ENCODE measurements around the gene SLC5A5. TPM values are rescaled to one million over a fixed set of nuclear protein-coding genes. Genes with fewer than 3 reads are reported as not detected.

SLC5A5 gene
- polyA plus RNA-seq, 1 of the 3 experiments (the other 2 are of a cell fraction) = 0.02 TPM

DNA sequence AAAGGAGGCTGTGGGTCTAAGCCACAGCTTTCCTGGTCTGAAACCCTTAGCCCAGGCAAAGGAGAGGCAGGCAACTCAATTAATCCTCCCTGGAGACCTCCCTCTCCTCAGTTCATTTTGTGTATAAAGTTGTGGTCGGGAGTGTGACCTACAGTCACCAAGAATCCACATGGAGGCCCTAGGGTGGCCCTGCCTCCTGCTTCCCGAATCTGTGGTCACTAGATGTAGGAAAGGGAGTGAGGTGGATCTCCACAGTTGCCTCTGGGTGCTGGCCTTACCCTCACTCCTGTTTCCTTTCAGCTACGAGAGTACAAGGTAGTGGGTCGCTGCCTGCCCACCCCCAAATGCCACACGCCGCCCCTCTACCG is 10.8 kb upstream of the SLC5A5 start (continued):
- TF ChIP-seq, protein P1, sequence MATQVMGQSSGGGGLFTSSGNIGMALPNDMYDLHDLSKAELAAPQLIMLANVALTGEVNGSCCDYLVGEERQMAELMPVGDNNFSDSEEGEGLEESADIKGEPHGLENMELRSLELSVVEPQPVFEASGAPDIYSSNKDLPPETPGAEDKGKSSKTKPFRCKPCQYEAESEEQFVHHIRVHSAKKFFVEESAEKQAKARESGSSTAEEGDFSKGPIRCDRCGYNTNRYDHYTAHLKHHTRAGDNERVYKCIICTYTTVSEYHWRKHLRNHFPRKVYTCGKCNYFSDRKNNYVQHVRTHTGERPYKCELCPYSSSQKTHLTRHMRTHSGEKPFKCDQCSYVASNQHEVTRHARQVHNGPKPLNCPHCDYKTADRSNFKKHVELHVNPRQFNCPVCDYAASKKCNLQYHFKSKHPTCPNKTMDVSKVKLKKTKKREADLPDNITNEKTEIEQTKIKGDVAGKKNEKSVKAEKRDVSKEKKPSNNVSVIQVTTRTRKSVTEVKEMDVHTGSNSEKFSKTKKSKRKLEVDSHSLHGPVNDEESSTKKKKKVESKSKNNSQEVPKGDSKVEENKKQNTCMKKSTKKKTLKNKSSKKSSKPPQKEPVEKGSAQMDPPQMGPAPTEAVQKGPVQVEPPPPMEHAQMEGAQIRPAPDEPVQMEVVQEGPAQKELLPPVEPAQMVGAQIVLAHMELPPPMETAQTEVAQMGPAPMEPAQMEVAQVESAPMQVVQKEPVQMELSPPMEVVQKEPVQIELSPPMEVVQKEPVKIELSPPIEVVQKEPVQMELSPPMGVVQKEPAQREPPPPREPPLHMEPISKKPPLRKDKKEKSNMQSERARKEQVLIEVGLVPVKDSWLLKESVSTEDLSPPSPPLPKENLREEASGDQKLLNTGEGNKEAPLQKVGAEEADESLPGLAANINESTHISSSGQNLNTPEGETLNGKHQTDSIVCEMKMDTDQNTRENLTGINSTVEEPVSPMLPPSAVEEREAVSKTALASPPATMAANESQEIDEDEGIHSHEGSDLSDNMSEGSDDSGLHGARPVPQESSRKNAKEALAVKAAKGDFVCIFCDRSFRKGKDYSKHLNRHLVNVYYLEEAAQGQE (IDR thresholded peaks at IDR 0.05; ENCODE audit: low read depth, low read length) = no peak

DNA sequence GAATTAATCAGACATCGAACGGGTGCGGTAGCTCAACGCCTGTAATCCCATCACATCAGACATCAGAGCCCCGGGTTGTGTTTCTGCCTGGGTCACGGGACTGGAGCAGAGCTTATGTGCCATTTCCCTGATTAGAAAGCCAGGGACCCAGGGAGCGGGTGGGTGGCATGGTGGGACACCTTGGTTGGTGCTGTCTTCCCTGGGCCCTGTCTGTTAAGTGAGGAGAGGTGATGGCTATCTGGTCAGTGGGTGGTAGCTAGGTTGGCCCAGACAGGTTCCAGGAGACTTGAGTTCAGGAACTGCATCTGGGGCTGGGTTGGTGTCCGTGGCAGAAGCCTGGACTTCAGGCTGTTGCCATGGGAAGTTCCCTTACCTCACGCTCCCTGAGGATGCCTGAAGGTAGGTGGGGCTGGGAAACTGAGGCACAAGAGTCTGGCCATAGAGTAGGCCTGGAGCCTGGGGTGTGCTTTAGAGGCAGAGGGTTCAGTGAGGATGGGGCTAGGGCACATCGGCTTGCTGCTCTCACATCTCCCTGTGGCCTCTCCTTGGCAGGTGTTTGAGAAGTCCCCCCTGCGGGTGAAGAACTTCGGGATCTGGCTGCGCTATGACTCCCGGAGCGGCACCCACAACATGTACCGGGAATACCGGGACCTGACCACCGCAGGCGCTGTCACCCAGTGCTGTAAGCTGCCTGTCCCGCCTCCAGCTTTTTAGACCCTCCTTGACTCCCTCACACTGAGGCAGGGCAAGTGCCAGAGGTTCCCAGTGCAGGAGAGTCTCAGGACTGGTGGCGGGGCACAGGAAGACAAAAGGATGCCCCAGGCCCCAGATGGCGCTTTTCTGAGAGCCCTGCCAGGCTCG is 10.0 kb upstream of the SLC5A5 start:
- peak overlapping the region; percentile 99 for H3K4me2 ChIP-seq
- H3K79me2 ChIP-seq (ENCODE audit: insufficient read depth) = peaks cover 31% of the 10 kb centered on the region
- peak overlapping the region in 1 of 2 experiments; percentile 62; a peak in 2 of 4 replicates for H3K27ac ChIP-seq (ENCODE audit: low read depth in 2 of 2, low read length in 1 of 2)
- 57% methylated on average over 9 of the region's 23 CpGs for WGBS (ENCODE audit: low lambda C conversion rate)
- no peak overlapping the region for H2AFZ ChIP-seq (ENCODE audit: low read depth)
- no peaks in the 10 kb centered on the region for H3K9me3 ChIP-seq
- H3K27me3 ChIP-seq (ENCODE audit: insufficient read depth) = no peaks in the 10 kb centered on the region
- CTCF ChIA-PET = interaction anchor here (0.9 to 13.8 kb wide), 3 partner anchors 9 to 135 kb away, joined by 4 to 139 read pairs (median 7); partner anchors contain the start of gene CCDC124
- TF ChIP-seq NFIC (IDR thresholded peaks at IDR 0.05; ENCODE audit: borderline replicate concordance) (no peak), GATA2 (CRISPR knock-in tag; IDR thresholded peaks at IDR 0.05) (no peak), POLR2AphosphoS5 (IDR thresholded peaks at IDR 0.05; ENCODE audit: low read depth, low read length) (no peak)
- no peak for DNase-seq
- H3K9me2 ChIP-seq = no peaks in the 10 kb centered on the region
- H3F3A ChIP-seq (replicated peaks; ENCODE audit: insufficient read depth) = peaks cover 32% of the 10 kb centered on the region
- peaks cover 33 to 50% of the 10 kb centered on the region in 2 experiments for H3K36me3 ChIP-seq (replicated peaks in 1 of 2; ENCODE audit: control insufficient read depth in 1 of 2, insufficient read depth in 2 of 2, low read length in 1 of 2)
- H4K20me1 ChIP-seq (ENCODE audit: insufficient read depth) = peaks cover 56% of the 10 kb centered on the region
- peak overlapping the region; percentile 91 for H3K9ac ChIP-seq
- peaks cover 0 to 17% of the 10 kb centered on the region in 2 experiments; a peak in 1 of 4 replicates for H3K4me1 ChIP-seq (ENCODE audit: control insufficient read depth in 1 of 2, insufficient read depth in 2 of 2, low read depth in 1 of 2, low read length in 1 of 2)
- peak overlapping the region; percentile 86 to 91 for H3K4me3 ChIP-seq (ENCODE audit: low read depth in 2 of 2, low read length in 1 of 2)
- POLR2A ChIA-PET = interaction anchor here (1.0 kb wide), 1 partner anchor 12 kb away, joined by 3 read pairs; no protein-coding TSS in a partner anchor

DNA sequence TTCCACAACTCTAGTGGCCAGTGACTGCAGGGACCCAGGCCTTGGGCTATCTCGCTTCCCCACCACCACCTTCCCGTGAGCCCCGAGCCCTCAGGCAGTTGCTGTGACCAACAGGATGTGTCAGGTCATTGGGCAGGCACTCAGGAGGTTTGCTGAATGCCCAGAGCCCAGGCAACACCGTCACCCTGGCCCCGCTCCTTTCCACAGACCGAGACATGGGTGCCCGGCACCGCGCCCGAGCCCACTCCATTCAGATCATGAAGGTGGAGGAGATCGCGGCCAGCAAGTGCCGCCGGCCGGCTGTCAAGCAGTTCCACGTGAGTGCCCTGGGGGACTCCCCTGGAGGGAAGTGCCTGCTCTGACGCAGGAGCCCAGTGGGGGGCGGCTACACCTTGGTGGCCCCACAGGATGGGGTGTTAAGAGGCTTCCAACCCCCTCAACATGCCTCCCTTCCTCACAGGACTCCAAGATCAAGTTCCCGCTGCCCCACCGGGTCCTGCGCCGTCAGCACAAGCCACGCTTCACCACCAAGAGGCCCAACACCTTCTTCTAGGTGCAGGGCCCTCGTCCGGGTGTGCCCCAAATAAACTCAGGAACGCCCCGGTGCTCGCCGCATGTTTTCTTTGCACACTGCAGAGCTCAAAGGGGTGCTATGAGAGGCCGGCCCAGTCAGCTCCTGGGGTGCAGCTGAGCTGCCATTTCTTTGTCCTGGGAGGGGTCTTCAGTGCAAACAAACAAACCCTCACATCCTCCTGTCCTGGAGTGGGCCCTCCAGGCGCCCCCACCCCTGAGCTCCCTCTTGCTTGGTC is 8.8 kb upstream of the SLC5A5 start:
- 94% methylated on average over 16 of the region's 31 CpGs for WGBS (ENCODE audit: low lambda C conversion rate)
- no peak for DNase-seq
- Histone ChIP-seq H2AFZ (ENCODE audit: low read depth) (no peak overlapping the region), H3K9me2 (no peaks in the 10 kb centered on the region), H3K79me2 (ENCODE audit: insufficient read depth) (peaks cover 31% of the 10 kb centered on the region), H3K4me1 (ENCODE audit: control insufficient read depth in 1 of 2, insufficient read depth in 2 of 2, low read depth in 1 of 2, low read length in 1 of 2) (peaks cover 0 to 17% of the 10 kb centered on the region in 2 experiments; a peak in 1 of 4 replicates), H3K9ac (no peak overlapping the region), H3K4me3 (ENCODE audit: low read depth in 2 of 2, low read length in 1 of 2) (no peak overlapping the region), H3K27me3 (ENCODE audit: insufficient read depth) (no peaks in the 10 kb centered on the region), H3K27ac (ENCODE audit: low read depth in 2 of 2, low read length in 1 of 2) (no peak overlapping the region), H3F3A (replicated peaks; ENCODE audit: insufficient read depth) (peaks cover 34% of the 10 kb centered on the region), H4K20me1 (ENCODE audit: insufficient read depth) (peaks cover 56% of the 10 kb centered on the region), H3K36me3 (replicated peaks in 1 of 2; ENCODE audit: control insufficient read depth in 1 of 2, insufficient read depth in 2 of 2, low read length in 1 of 2) (peaks cover 33 to 50% of the 10 kb centered on the region in 2 experiments), H3K9me3 (no peaks in the 10 kb centered on the region), H3K4me2 (no peak overlapping the region)
- CTCF ChIA-PET = interaction anchor here (13.8 kb wide), 1 partner anchor 71 kb away, joined by 139 read pairs; the partner anchor contains the start of gene CCDC124
- POLR2A ChIA-PET = no interaction called here
- TF ChIP-seq, protein P2, sequence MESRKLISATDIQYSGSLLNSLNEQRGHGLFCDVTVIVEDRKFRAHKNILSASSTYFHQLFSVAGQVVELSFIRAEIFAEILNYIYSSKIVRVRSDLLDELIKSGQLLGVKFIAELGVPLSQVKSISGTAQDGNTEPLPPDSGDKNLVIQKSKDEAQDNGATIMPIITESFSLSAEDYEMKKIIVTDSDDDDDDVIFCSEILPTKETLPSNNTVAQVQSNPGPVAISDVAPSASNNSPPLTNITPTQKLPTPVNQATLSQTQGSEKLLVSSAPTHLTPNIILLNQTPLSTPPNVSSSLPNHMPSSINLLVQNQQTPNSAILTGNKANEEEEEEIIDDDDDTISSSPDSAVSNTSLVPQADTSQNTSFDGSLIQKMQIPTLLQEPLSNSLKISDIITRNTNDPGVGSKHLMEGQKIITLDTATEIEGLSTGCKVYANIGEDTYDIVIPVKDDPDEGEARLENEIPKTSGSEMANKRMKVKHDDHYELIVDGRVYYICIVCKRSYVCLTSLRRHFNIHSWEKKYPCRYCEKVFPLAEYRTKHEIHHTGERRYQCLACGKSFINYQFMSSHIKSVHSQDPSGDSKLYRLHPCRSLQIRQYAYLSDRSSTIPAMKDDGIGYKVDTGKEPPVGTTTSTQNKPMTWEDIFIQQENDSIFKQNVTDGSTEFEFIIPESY (IDR thresholded peaks at IDR 0.05; ENCODE audit: borderline replicate concordance, low read depth) = no peak
- TF ChIP-seq GATA2 (CRISPR knock-in tag; IDR thresholded peaks at IDR 0.05) (no peak), FOSL2 (IDR thresholded peaks at IDR 0.05; ENCODE audit: borderline replicate concordance, low read depth) (no peak), YY1 (IDR thresholded peaks at IDR 0.05; ENCODE audit: low read depth) (no peak), NFIC (IDR thresholded peaks at IDR 0.05; ENCODE audit: borderline replicate concordance) (no peak), SMC3 (IDR thresholded peaks at IDR 0.05; ENCODE audit: low read depth, low read length) (no peak), TAF1 (IDR thresholded peaks at IDR 0.05; ENCODE audit: borderline replicate concordance, low read depth, low read length) (no peak), CHD2 (IDR thresholded peaks at IDR 0.05; ENCODE audit: low read length, partially characterized antibody) (no peak)
- TF ChIP-seq, protein P3, sequence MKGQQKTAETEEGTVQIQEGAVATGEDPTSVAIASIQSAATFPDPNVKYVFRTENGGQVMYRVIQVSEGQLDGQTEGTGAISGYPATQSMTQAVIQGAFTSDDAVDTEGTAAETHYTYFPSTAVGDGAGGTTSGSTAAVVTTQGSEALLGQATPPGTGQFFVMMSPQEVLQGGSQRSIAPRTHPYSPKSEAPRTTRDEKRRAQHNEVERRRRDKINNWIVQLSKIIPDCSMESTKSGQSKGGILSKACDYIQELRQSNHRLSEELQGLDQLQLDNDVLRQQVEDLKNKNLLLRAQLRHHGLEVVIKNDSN (IDR thresholded peaks at IDR 0.05; ENCODE audit: borderline replicate concordance, low read depth) = no peak
- TF ChIP-seq, protein P4, sequence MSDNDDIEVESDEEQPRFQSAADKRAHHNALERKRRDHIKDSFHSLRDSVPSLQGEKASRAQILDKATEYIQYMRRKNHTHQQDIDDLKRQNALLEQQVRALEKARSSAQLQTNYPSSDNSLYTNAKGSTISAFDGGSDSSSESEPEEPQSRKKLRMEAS (IDR thresholded peaks at IDR 0.05; ENCODE audit: low read depth) = no peak
- TF ChIP-seq, protein P5, sequence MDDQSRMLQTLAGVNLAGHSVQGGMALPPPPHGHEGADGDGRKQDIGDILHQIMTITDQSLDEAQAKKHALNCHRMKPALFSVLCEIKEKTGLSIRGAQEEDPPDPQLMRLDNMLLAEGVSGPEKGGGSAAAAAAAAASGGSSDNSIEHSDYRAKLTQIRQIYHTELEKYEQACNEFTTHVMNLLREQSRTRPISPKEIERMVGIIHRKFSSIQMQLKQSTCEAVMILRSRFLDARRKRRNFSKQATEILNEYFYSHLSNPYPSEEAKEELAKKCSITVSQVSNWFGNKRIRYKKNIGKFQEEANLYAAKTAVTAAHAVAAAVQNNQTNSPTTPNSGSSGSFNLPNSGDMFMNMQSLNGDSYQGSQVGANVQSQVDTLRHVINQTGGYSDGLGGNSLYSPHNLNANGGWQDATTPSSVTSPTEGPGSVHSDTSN (IDR thresholded peaks at IDR 0.05) = no peak
